ENCODE measurements around the gene TRIO. TPM values are rescaled to one million over a fixed set of nuclear protein-coding genes. Genes with fewer than 3 reads are reported as not detected.

Gene TRIO
- total and polyA plus RNA-seq, 2 donors (not counting 1 experiment from before 2014, with no cell fraction given): 134 to 281 TPM

- Histone ChIP-seq H3K9me3 (ENCODE audit: control insufficient read depth, insufficient read depth, low read depth, low read length) (no peaks in the 10 kb centered on the region), H3K9ac (ENCODE audit: insufficient read depth, low read length) (no peak overlapping the region), H4K20me1 (ENCODE audit: control insufficient read depth, extremely low read depth, insufficient read depth, low read length) (peaks cover 8% of the 10 kb centered on the region), H3K4me2 (ENCODE audit: extremely low read depth, insufficient read depth, low read length) (no peak overlapping the region), H3K27me3 (ENCODE audit: control insufficient read depth, insufficient read depth, low read length) (no peaks in the 10 kb centered on the region), H3K79me2 (ENCODE audit: control insufficient read depth, insufficient read depth, low read length) (peaks cover 99% of the 10 kb centered on the region), H3K4me3 (replicated peaks in 1 of 4; ENCODE audit: control extremely low read depth in 1 of 4, insufficient read depth in 1 of 4, low read depth in 3 of 4, low read length in 4 of 4) (no peak overlapping the region), H3K36me3 (ENCODE audit: control insufficient read depth, insufficient read depth, low read length) (no peaks in the 10 kb centered on the region), H3K27ac (ENCODE audit: insufficient read depth, low read length) (no peak overlapping the region), H3K4me1 (ENCODE audit: control insufficient read depth, extremely low read depth, insufficient read depth, low read length) (peaks cover 6% of the 10 kb centered on the region), H2AFZ (ENCODE audit: low read length) (no peak overlapping the region)
- TF ChIP-seq, protein P1, sequence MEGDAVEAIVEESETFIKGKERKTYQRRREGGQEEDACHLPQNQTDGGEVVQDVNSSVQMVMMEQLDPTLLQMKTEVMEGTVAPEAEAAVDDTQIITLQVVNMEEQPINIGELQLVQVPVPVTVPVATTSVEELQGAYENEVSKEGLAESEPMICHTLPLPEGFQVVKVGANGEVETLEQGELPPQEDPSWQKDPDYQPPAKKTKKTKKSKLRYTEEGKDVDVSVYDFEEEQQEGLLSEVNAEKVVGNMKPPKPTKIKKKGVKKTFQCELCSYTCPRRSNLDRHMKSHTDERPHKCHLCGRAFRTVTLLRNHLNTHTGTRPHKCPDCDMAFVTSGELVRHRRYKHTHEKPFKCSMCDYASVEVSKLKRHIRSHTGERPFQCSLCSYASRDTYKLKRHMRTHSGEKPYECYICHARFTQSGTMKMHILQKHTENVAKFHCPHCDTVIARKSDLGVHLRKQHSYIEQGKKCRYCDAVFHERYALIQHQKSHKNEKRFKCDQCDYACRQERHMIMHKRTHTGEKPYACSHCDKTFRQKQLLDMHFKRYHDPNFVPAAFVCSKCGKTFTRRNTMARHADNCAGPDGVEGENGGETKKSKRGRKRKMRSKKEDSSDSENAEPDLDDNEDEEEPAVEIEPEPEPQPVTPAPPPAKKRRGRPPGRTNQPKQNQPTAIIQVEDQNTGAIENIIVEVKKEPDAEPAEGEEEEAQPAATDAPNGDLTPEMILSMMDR (conservative IDR thresholded peaks at IDR 0.05 in 1 of 2, IDR thresholded peaks at IDR 0.05 in 1 of 2; ENCODE audit: low read depth in 1 of 2, low read length in 2 of 2): no peak
- no peak for TF ChIP-seq EZH2 (IDR thresholded peaks at IDR 0.05; ENCODE audit: low read length, missing control alignments)
- no peak for DNase-seq (ENCODE audit: low read depth in 2 of 2)
Observed at GRCh38 chr5:14227513-14227912, 84.4 kb downstream of the TRIO start.

DNA sequence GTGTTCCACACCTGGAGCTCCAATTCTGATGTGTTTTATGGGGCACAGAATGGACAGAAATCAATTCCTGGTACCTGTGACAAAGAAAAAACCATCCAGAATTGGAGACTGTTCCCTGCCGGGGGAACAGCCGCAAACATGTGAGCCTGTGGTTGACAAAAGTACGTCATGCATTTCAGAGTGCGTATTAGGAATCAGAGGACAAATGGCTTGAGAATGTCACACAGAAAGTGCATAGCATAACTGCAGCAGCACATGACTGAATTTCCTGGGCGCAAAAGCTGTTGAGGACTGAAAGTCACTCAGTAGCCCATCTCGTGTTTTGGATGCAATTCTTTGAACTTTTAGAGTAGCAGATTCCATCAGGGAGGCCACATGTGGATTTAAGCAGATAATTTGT, 85.1 kb downstream of the TRIO start:
- H2AFZ ChIP-seq (ENCODE audit: low read length): no peak overlapping the region
- H3K4me2 ChIP-seq (ENCODE audit: extremely low read depth, insufficient read depth, low read length): no peak overlapping the region
- DNase-seq (ENCODE audit: low read depth in 2 of 2): no peak
- H3K9ac ChIP-seq (ENCODE audit: insufficient read depth, low read length): no peak overlapping the region
- H3K79me2 ChIP-seq (ENCODE audit: control insufficient read depth, insufficient read depth, low read length): peaks cover 99% of the 10 kb centered on the region
- H3K4me1 ChIP-seq (ENCODE audit: control insufficient read depth, extremely low read depth, insufficient read depth, low read length): peaks cover 6% of the 10 kb centered on the region
- TF ChIP-seq, protein P1 (conservative IDR thresholded peaks at IDR 0.05 in 1 of 2, IDR thresholded peaks at IDR 0.05 in 1 of 2; ENCODE audit: low read depth in 1 of 2, low read length in 2 of 2): no peak
- TF ChIP-seq EZH2 (IDR thresholded peaks at IDR 0.05; ENCODE audit: low read length, missing control alignments): no peak
- H3K36me3 ChIP-seq (ENCODE audit: control insufficient read depth, insufficient read depth, low read length): no peaks in the 10 kb centered on the region
- H3K9me3 ChIP-seq (ENCODE audit: control insufficient read depth, insufficient read depth, low read depth, low read length): no peaks in the 10 kb centered on the region
- peaks cover 8% of the 10 kb centered on the region for H4K20me1 ChIP-seq (ENCODE audit: control insufficient read depth, extremely low read depth, insufficient read depth, low read length)
- no peaks in the 10 kb centered on the region for H3K27me3 ChIP-seq (ENCODE audit: control insufficient read depth, insufficient read depth, low read length)
- H3K4me3 ChIP-seq (replicated peaks in 1 of 4; ENCODE audit: control extremely low read depth in 1 of 4, insufficient read depth in 1 of 4, low read depth in 3 of 4, low read length in 4 of 4): no peak overlapping the region
- no peak overlapping the region for H3K27ac ChIP-seq (ENCODE audit: insufficient read depth, low read length)

GRCh38 chr5:14229181-14229580, 86.0 kb downstream of the TRIO start:
- no peak overlapping the region for H2AFZ ChIP-seq (ENCODE audit: low read length)
- H3K36me3 ChIP-seq (ENCODE audit: control insufficient read depth, insufficient read depth, low read length): no peaks in the 10 kb centered on the region
- H4K20me1 ChIP-seq (ENCODE audit: control insufficient read depth, extremely low read depth, insufficient read depth, low read length): peaks cover 8% of the 10 kb centered on the region
- DNase-seq (ENCODE audit: low read depth in 2 of 2): no peak
- H3K4me1 ChIP-seq (ENCODE audit: control insufficient read depth, extremely low read depth, insufficient read depth, low read length): peaks cover 8% of the 10 kb centered on the region
- no peaks in the 10 kb centered on the region for H3K27me3 ChIP-seq (ENCODE audit: control insufficient read depth, insufficient read depth, low read length)
- no peak overlapping the region for H3K27ac ChIP-seq (ENCODE audit: insufficient read depth, low read length)
- H3K9me3 ChIP-seq (ENCODE audit: control insufficient read depth, insufficient read depth, low read depth, low read length): no peaks in the 10 kb centered on the region
- H3K4me3 ChIP-seq (replicated peaks in 1 of 4; ENCODE audit: control extremely low read depth in 1 of 4, insufficient read depth in 1 of 4, low read depth in 3 of 4, low read length in 4 of 4): no peak overlapping the region
- H3K79me2 ChIP-seq (ENCODE audit: control insufficient read depth, insufficient read depth, low read length): peaks cover 99% of the 10 kb centered on the region
- TF ChIP-seq, protein P1 (conservative IDR thresholded peaks at IDR 0.05 in 1 of 2, IDR thresholded peaks at IDR 0.05 in 1 of 2; ENCODE audit: low read depth in 1 of 2, low read length in 2 of 2): no peak
- TF ChIP-seq EZH2 (IDR thresholded peaks at IDR 0.05; ENCODE audit: low read length, missing control alignments): no peak
- no peak overlapping the region for H3K4me2 ChIP-seq (ENCODE audit: extremely low read depth, insufficient read depth, low read length)
- H3K9ac ChIP-seq (ENCODE audit: insufficient read depth, low read length): no peak overlapping the region
